ENCODE measurements around the gene PRR12.
A peak's percentile ranks its signal among the peaks of the same experiment; 100 is the strongest.
"Not testable (repeated sequence)": the region's sequence is repeated elsewhere in the genome, so short reads cannot be mapped to it uniquely, and the experiment has no call there.

PRR12 gene

GRCh38 chr19:49592486-49593232, 1.7 kb downstream of the PRR12 start:
- DNase-seq, result no peak

- DNase-seq, result peak; percentile 93
Measured at GRCh38 chr19:49593233-49594113, 2.5 kb downstream of the PRR12 start.

DNA sequence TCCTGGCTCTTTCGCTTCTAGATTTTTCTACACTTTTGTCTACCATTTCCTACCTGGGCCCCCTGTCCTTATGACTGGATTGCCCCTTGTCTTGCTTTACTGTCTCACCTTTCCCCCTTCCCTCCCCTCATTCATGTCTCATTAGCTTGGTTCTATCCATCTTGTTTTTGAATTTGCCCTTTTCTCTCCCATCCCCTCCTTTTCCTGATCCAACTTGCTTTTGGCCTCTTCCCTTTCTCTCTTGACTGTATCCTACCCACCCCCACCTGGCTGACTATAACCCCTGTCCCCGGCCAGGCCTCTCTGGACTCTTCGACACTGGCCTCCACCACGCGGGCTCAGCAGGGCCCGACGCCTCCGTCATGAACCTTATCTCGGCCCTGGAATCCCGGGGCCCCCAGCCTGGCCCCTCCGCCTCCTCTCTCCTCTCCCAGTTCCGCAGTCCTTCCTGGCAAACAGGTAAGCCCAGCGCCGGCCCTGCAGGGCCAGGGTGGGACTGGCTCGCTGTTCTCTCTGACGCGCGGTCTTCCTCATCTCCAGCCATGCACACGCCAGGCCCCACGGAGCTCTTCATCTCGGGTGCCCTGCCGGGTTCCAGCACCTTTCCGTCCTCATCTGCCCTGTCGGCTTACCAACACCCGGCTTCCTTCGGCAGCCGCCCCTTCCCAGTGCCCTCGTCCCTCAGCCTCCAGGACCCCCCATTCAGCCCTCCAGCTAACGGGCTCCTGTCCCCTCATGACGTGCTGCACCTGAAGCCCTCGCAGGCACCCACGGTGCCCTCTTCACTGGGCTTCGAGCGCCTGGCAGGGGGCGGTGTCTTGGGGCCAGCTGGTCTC, 3.4 kb downstream of the PRR12 start:
- no peak for DNase-seq

DNA sequence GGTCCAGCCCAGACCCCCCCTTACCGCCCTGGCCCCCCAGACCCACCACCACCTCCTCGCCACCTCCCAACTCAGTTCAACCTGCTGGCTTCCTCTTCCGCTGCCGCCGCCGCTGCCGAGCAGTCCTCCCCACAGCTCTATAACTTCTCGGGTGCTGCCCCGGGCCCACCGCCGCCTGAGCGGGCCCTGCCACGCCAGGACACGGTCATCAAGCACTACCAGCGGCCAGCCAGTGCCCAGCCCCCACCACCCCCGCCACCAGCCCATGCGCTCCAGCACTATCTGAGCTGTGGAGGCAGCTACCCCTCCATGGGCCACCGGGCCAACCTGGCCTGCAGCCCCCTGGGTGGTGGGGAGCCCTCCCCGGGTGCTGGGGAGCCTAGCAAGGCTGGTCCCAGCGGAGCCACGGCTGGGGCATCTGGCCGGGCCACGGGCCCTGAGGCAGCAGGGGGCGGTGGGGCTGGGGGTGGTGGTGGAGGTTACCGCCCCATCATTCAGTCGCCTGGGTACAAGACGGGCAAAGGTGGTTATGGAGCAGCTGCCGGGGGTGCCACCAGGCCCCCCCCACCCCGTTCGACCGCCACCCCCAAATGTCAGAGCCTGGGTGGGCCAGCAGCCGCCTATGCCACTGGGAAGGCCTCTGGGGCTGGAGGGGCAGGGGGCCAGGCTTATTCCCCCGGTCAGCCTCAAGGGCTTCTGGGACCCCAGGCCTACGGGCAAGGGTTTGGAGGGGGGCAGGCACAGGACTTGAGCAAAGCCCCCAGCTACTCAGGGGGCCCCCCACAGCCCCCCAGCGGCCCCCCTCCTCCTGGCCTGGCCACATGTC, 4.2 kb downstream of the PRR12 start:
- DNase-seq, result no peak

DNA sequence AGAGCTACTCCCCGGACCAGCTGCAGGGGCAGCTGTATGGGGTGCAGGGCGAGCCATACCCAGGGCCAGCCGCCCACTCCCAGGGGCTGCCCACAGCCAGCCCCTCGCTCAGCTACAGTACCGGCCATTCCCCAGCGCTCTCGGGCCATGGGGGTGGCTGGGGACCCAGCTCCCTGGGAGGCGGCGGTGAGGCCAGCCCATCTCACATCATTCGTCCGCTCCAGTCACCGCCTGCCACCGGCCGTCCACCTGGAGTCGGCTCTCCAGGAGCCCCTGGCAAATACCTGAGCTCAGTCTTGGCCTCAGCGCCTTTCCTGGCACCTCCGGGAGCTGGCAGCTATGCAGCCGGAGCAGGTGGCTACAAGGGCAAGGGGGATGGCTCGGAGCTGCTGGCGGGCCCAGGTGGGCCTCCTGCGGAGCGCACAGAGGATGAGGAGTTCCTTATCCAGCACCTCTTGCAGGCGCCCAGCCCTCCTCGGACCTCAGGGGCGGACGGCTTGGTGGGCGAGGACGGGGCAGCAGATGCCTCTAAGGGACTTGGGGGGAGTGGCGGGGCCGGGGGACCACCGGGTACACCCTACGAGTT, 4.9 kb downstream of the PRR12 start:
- DNase-seq, result no peak

DNA sequence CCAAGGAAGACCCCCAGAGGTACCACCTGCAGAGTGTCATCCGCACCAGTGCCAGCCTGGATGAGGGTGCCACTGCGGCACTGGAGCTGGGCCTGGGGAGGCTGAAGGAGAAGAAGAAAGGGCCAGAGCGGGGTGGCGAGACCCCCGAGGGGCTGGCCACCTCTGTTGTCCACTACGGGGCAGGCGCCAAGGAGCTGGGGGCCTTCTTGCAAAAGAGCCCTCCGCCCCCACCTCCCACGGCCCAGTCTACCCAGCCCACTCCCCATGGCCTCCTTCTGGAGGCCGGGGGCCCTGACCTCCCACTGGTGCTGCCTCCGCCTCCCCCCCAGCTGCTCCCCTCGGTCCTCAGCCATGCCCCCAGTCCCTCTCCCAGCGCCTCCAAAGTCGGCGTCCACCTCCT, 5.4 kb downstream of the PRR12 start:
- DNase-seq, result no peak

DNA sequence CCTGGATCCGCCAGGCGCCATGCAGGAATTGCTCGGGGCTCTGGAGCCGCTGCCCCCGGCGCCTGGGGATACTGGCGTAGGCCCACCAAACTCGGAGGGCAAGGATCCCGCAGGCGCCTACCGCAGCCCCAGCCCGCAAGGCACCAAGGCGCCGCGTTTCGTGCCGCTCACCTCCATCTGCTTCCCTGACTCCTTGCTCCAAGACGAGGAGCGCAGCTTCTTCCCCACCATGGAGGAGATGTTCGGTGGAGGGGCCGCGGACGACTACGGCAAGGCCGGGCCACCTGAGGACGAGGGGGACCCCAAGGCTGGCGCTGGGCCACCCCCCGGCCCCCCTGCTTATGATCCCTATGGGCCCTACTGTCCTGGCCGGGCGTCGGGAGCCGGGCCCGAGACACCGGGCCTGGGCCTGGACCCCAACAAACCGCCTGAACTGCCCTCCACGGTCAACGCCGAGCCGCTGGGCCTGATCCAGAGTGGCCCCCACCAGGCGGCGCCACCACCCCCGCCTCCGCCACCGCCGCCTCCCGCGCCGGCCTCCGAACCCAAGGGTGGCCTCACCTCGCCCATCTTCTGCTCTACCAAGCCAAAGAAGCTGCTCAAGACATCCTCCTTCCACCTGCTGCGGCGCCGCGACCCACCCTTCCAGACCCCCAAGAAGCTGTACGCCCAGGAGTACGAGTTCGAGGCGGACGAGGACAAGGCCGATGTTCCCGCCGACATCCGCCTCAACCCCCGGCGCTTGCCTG, 6.1 kb downstream of the PRR12 start:
- no peak for DNase-seq

- no peak for DNase-seq
Measured at GRCh38 chr19:49597703-49597974, 6.7 kb downstream of the PRR12 start.

DNA sequence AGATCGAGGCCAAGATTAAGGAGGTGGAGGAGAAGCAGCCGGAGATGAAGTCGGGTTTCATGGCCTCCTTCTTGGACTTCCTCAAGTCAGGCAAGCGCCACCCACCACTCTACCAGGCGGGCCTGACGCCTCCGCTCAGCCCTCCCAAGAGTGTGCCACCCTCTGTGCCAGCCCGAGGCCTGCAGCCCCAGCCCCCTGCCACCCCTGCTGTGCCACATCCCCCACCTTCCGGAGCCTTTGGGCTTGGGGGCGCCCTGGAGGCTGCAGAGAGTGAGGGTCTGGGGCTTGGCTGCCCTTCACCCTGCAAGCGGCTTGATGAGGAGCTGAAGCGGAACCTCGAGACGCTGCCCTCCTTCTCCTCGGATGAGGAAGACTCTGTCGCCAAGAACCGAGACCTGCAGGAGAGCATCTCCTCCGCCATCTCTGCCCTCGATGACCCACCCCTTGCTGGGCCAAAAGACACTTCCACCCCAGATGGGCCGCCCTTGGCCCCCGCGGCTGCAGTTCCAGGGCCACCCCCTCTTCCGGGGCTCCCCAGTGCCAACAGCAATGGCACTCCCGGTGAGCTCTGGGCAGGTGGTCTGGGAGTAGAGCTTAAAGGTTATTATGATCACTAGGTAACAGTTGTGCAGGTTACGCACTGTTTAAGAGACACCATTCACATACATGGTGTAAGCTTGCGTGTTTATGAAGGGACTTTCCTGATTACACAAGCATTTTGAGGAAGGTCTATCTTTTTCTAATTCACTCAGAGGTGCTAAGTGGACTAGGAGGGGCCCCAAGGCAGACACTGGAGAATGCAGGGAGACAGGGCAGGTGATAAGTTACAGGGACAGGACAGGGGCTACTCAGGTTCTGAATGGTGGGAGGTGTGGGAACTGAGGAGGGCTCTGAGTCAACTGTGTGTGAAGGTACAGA, 8.7 kb downstream of the PRR12 start:
- DNase-seq, result no peak

DNA sequence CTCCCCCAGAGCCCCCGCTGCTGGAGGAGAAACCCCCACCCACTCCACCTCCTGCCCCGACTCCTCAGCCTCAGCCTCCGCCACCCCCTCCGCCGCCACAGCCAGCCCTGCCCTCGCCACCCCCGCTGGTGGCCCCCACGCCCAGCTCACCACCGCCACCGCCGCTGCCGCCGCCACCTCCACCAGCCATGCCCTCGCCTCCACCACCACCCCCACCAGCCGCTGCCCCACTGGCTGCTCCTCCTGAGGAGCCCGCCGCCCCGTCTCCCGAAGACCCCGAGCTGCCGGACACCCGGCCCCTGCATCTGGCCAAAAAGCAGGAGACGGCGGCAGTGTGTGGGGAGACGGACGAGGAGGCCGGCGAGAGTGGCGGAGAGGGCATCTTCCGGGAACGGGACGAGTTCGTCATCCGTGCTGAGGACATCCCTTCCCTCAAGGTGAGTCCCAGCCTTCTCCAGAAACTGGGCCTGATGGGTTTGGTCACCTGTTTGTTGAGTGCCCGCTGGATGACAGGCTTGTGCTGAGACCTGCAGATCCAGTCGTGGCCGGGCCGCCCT, 10.6 kb downstream of the PRR12 start:
- DNase-seq, result no peak

DNA sequence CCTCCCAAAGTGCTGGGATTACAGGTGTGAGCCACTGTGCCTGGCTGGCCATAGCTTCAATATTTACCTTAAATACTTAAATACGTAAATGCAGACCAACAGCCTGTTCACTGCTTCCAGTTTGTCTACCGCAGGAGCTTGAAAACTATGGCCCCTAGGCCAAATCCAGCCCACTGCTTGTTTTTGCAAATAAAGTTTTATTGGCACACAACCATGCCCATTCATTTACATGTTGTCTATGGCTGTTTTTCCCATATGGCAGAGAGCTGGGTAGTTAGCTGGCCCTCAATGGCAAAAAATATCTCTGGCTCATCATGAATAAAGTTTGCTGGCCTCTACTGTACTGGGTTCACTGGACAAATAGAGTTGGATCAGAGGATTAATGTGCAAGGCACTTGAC, 11.8 kb downstream of the PRR12 start:
- DNase-seq, result no peak

GRCh38 chr19:49605605-49606004, 14.6 kb downstream of the PRR12 start:
- no peak for DNase-seq

GRCh38 chr19:49609499-49610092, 18.6 kb downstream of the PRR12 start:
- DNase-seq, result no peak

GRCh38 chr19:49613374-49613773, 22.4 kb downstream of the PRR12 start:
- DNase-seq, result no peak

DNA sequence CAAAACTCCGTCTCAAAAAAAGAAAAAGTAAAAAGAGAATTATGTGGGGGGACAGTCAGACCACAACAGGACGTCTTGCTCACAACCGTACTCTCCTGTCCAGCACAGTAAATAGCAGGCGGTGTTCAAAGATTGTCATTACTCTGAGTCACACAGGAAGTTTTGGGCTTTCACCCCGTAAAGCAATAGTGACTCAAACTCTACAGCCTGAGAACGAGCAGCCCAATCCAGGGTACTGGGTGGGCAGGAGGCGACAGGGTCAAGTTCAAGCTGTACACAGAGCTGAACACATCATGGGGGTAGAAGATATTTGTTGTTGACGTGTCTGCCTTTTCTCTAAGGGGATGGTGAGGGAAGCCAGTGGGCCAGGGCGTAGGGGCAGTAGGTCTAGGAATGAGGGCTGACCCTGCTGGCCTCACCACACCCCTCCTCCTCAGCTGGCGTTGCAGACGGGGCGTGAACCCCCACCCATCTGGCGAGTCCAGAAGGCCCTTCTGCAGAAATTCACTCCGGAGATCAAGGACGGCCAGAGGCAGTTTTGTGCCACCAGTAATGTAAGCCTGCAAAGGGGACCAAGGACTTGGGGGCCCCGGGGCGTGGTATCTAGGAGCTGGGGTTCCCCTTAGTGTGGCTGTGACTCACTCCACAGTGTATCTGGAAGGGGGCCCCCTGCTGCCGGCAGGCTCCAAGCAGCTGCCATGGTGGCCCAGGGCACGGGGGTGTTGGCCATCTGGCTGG, 23.3 kb downstream of the PRR12 start:
- DNase-seq, result no peak

DNA sequence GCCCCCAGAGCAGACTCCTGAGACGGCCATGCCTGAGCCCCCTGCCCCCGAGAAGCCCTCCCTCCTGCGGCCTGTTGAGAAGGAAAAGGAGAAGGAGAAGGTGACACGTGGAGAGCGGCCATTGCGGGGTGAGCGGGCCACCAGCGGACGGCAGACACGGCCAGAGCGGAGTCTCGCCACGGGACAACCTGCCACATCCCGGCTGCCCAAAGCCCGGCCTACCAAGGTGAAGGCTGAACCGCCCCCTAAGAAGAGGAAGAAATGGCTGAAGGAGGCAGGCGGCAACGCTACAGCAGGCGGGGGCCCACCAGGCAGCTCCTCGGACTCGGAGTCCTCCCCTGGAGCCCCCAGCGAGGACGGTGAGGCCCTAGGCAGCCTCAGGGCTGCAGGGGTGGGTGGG, 24.9 kb downstream of the PRR12 start:
- no peak for DNase-seq

- no peak for DNase-seq
Measured at GRCh38 chr19:49616532-49616931, 25.6 kb downstream of the PRR12 start.

GRCh38 chr19:49616945-49617344, 26.0 kb downstream of the PRR12 start:
- no peak for DNase-seq

DNA sequence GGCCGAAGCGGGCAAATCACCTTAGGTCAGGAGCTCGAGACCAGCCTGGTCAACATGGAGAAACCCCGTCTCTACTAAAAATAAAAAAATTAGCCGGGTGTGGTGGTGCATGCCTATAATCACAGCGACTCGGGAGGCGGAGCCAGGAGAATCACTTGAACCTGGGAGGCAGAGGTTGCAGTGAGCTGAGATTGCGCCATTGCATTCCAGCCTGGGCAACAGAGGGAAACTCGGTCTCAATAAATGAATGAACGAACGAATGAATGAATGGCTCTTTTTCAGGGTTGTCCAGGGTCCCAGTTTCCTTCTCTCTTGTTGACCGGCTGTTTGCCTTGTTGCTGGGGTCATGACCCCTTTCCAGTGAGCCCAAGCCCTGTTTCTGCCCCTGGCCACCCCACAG, 26.9 kb downstream of the PRR12 start:
- DNase-seq, result not testable (repeated sequence)

Measured in activated CD4-positive, alpha-beta T cell treated with anti-CD3 and anti-CD28 coated beads, Interleukin-2, amount 50 U/mL, for 1 hour (primary cell).